Endodermal cell (in vitro differentiated cells): Measurements from ENCODE around the gene ZNF853. TPM values are rescaled to one million over a fixed set of nuclear protein-coding genes. Genes with fewer than 3 reads are reported as not detected.
A peak's percentile ranks its signal among the peaks of the same experiment; 100 is the strongest.
"Not testable (repeated sequence)": the region's sequence is repeated elsewhere in the genome, so short reads cannot be mapped to it uniquely, and the experiment has no call there.

Experiments used
- DNase-seq: peaks from one replicate; pipeline ENCODE4 v3.0.0-alpha.2; 2017
- H3K27ac ChIP-seq: 2 replicates; pipeline ENCODE4 v1.5.1; 2013; ENCODE audit warnings: mild to moderate bottlenecking, low read depth, low read length, moderate library complexity
- H3K27me3 ChIP-seq: 2 replicates; pipeline ENCODE4 v1.6.1; 2013; ENCODE audit warnings: mild to moderate bottlenecking, low read length, moderate library complexity; ENCODE audit not compliant: insufficient read depth, control insufficient read depth, poor library complexity, severe bottlenecking
- H3K36me3 ChIP-seq: 2 replicates; pipeline ENCODE4 v1.7.0; 2013; ENCODE audit warnings: mild to moderate bottlenecking, low read length, moderate library complexity; ENCODE audit not compliant: control insufficient read depth, insufficient read depth
- H3K4me1 ChIP-seq: one replicate; pipeline ENCODE4 v1.7.0; 2013; ENCODE audit warnings: low read length; ENCODE audit not compliant: control insufficient read depth, insufficient read depth
- H3K4me3 ChIP-seq: 2 replicates; pipeline ENCODE4 v1.5.1; 2013; ENCODE audit warnings: mild to moderate bottlenecking, low read length, moderate library complexity
- H3K9ac ChIP-seq: 2 replicates; pipeline ENCODE4 v1.6.1; 2013; ENCODE audit warnings: mild to moderate bottlenecking, low read length, moderate library complexity; ENCODE audit not compliant: poor library complexity, severe bottlenecking; ENCODE audit errors: extremely low read depth
- H3K9me3 ChIP-seq: 2 replicates; pipeline ENCODE4 v1.6.1; 2013; ENCODE audit warnings: mild to moderate bottlenecking, low read length, moderate library complexity; ENCODE audit not compliant: control insufficient read depth
- H3K27ac Mint-ChIP-seq: 2 replicates; pipeline ENCODE4 v1.8.0; 2020; ENCODE audit warnings: mixed read lengths
- H3K27me3 Mint-ChIP-seq: 2 replicates; pipeline ENCODE4 v1.8.0; 2021; ENCODE audit warnings: mild to moderate bottlenecking, mixed read lengths; ENCODE audit not compliant: insufficient read depth
- H3K36me3 Mint-ChIP-seq: 2 replicates; pipeline ENCODE4 v1.8.0; 2020; ENCODE audit warnings: low read depth, mixed read lengths
- H3K4me1 Mint-ChIP-seq: 2 replicates; pipeline ENCODE4 v1.8.0; 2020; ENCODE audit warnings: mixed read lengths
- H3K4me3 Mint-ChIP-seq: 2 replicates; pipeline ENCODE4 v1.8.0; 2020; ENCODE audit warnings: mild to moderate bottlenecking, moderate library complexity, mixed read lengths
- H3K9me3 Mint-ChIP-seq: 2 replicates; pipeline ENCODE4 v1.8.0; 2020; ENCODE audit warnings: mild to moderate bottlenecking, mixed read lengths
- WGBS, 2 experiments: methylation state at CpG; one replicate each; pipeline versions ENCODE4 v1.1.5 to v1.1.7; 2013; ENCODE audit warnings: missing lambda C conversion rate in 2 of 2, mixed read lengths in 1 of 2; ENCODE audit not compliant: insufficient coverage in 1 of 2, insufficient read length in 1 of 2; 5-methylcytosine and 5-hydroxymethylcytosine counted together
- total RNA-seq, 2 donors: library from RNA; stranded (reverse); fragmentation: NEBNext Ultra II Directional in 1 of 2; extraction: Animal tissue kit (Norgen Biotek cat#: 25700) in 1 of 2; gene quantifications; 2 replicates in 1 of 2; 3 replicates in 1 of 2; pipeline ENCODE4 v1.2.1, GENCODE V29; 2021
- TF ChIP-seq, protein P1 (sequence below): fragments of 200-600 bp; sonication (generic); conservative IDR thresholded peaks from 2 replicates; pipeline ENCODE4 v1.5.0; 2021; ENCODE audit warnings: antibody characterized with exemption, mild to moderate bottlenecking

The ZNF853 gene
- total RNA-seq, 2 donors from 2014 or later: 14.2 to 17.2 TPM

DNA sequence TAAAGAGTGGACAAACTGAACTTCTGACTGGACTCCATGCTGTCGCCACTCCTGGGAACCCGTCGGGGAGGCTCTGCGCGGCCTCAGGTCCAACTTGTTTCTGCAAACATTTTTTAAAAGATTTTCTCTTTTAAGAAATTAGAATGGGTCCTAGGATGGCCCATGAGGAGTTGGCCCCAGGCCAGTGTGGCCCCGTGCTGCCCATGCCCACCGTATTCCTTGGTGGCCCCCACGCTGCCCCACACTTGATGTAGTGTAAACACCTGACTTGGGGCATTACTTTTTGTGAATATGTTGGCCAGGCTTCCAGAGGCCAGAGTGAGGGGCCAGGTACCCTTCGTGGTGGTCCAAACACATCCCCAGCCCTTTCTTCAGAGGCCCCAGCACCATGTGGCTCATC is 41.0 kb downstream of the ZNF853 start:
- Mint-ChIP-seq H3K27ac (no peak overlapping the region), H3K9me3 (peaks cover 12% of the 10 kb centered on the region), H3K4me3 (no peak overlapping the region), H3K27me3 (peaks cover 2% of the 10 kb centered on the region), H3K4me1 (peaks cover 12% of the 10 kb centered on the region), H3K36me3 (peaks cover 18% of the 10 kb centered on the region)
- WGBS, 2 experiments: 96 to 97% methylated on average over 7 to 9 of the region's 9 CpGs
- Histone ChIP-seq H3K4me3 (no peak overlapping the region), H3K9ac (no peak overlapping the region), H3K4me1 (no peaks in the 10 kb centered on the region), H3K27ac (no peak overlapping the region), H3K9me3 (no peaks in the 10 kb centered on the region), H3K36me3 (peaks cover 6% of the 10 kb centered on the region), H3K27me3 (no peaks in the 10 kb centered on the region)
- DNase-seq: peak; percentile 29
- TF ChIP-seq, protein P1, sequence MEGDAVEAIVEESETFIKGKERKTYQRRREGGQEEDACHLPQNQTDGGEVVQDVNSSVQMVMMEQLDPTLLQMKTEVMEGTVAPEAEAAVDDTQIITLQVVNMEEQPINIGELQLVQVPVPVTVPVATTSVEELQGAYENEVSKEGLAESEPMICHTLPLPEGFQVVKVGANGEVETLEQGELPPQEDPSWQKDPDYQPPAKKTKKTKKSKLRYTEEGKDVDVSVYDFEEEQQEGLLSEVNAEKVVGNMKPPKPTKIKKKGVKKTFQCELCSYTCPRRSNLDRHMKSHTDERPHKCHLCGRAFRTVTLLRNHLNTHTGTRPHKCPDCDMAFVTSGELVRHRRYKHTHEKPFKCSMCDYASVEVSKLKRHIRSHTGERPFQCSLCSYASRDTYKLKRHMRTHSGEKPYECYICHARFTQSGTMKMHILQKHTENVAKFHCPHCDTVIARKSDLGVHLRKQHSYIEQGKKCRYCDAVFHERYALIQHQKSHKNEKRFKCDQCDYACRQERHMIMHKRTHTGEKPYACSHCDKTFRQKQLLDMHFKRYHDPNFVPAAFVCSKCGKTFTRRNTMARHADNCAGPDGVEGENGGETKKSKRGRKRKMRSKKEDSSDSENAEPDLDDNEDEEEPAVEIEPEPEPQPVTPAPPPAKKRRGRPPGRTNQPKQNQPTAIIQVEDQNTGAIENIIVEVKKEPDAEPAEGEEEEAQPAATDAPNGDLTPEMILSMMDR: no peak

DNA sequence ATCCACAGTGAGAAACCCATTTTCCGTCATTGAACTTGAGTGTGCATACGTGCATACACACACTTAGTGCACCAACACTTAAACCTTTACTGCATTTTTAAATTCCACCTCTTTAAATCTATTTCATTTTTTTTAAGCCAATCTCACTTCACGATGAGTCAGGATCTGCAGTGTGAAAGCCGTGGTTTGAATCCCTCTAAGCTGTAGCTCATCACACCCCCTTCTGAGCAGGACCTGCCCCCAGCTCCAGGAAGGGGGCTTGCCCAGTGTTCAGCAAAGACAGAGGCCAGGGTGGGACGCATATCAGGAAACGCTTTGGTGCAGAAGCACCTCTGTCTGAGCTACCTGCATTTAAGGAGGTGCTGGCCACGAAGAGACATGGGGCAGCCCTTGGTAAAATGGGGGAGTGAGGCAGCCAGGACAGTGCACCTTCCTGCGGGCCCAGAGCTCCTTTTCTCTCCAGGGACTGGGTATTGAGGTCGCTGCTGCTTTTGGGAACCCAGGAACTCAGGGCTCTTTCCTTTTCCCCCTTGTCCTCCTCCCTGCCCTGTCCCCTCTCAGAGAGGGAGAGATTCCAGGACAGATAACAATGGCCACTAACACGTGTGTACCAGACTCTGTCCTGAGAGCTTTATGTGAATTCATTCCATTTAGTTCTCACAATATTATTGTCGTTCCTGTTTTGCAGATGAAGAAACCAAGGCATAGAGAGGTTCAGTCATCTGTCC is 43.4 kb downstream of the ZNF853 start:
- H3K4me3 Mint-ChIP-seq: no peak overlapping the region
- Histone ChIP-seq H3K9me3 (no peaks in the 10 kb centered on the region), H3K4me3 (no peak overlapping the region), H3K27me3 (no peaks in the 10 kb centered on the region), H3K27ac (no peak overlapping the region), H3K4me1 (no peaks in the 10 kb centered on the region), H3K36me3 (no peaks in the 10 kb centered on the region), H3K9ac (no peak overlapping the region)
- 63 to 65% methylated on average over 9 to 11 of the region's 11 CpGs for WGBS, 2 experiments
- H3K9me3 Mint-ChIP-seq: peaks cover 7% of the 10 kb centered on the region
- DNase-seq: peak; percentile 57
- peaks cover 12% of the 10 kb centered on the region for H3K4me1 Mint-ChIP-seq
- H3K36me3 Mint-ChIP-seq: peaks cover 9% of the 10 kb centered on the region
- H3K27ac Mint-ChIP-seq: no peak overlapping the region
- TF ChIP-seq, protein P1: no peak
- H3K27me3 Mint-ChIP-seq: peaks cover 2% of the 10 kb centered on the region

DNA sequence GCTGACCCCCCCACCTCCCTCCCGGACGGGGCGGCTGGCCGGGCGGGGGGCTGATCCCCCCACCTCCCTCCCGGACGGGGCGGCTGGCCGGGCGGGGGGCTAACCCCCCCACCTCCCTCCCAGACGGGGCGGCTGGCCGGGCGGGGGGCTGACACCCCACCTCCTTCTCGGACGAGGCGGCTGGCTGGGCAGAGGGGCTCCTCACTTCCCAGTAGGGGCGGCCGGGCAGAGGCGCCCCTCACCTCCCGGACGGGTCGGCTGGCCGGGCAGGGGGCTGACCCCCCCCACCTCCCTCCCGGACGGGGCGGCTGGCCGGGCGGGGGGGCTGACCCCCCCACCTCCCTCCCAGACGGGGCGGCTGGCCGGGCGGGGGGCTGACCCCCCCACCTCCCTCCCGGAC is 55.4 kb downstream of the ZNF853 start:
- H3K36me3 ChIP-seq: peaks cover 19% of the 10 kb centered on the region
- not testable (repeated sequence) for H3K4me3 Mint-ChIP-seq, DNase-seq, H3K4me3 ChIP-seq, H3K4me1 Mint-ChIP-seq, H3K27me3 ChIP-seq, H3K27ac ChIP-seq, H3K27ac Mint-ChIP-seq, H3K9ac ChIP-seq, H3K4me1 ChIP-seq, H3K27me3 Mint-ChIP-seq
- H3K36me3 Mint-ChIP-seq: peaks cover 65% of the 10 kb centered on the region
- WGBS, 2 experiments: 99% methylated on average over 9 of the region's 34 CpGs; no CpG with 5 or more reads in 1 of the 2 experiments
- H3K9me3 ChIP-seq: peaks cover 71% of the 10 kb centered on the region
- peaks cover 91% of the 10 kb centered on the region for H3K9me3 Mint-ChIP-seq

Other genes with a start within 250 kb of the ZNF853 start
- gene RAC1, start 241.1 kb upstream of the ZNF853 start, total RNA-seq: 100 to 1,000 TPM; 236 to 238 TPM
- gene DAGLB, start 167.7 kb upstream of the ZNF853 start, total RNA-seq: 10 to 100 TPM; 22.7 to 24.5 TPM
- 100 to 1,000 TPM in 1 of 2 donors, 10 to 100 TPM in 1; 90.2 to 123 TPM for gene KDELR2, start 131.5 kb upstream of the ZNF853 start, total RNA-seq
- gene GRID2IP, start 64.1 kb upstream of the ZNF853 start, total RNA-seq: 1 to 10 TPM; 2.4 to 4.9 TPM
- gene ZDHHC4, start 38.2 kb upstream of the ZNF853 start, total RNA-seq: 10 to 100 TPM; 79.1 to 85.6 TPM
- 10 to 100 TPM; 34.4 to 38.0 TPM for gene INTS15, start 25.6 kb upstream of the ZNF853 start, total RNA-seq
- gene ZNF316, start 21.7 kb downstream of the ZNF853 start, total RNA-seq: 10 to 100 TPM; 21.4 to 29.6 TPM
- 10 to 100 TPM; 24.2 to 29.4 TPM for gene ZNF12, start 91.3 kb downstream of the ZNF853 start, total RNA-seq
- under 1 TPM; 0.42 to 0.75 TPM for gene RSPH10B2, start 138.5 kb downstream of the ZNF853 start, total RNA-seq
- gene CCZ1B, start 210.7 kb downstream of the ZNF853 start, total RNA-seq: 10 to 100 TPM; 84.7 to 93.7 TPM